Coronary artery (tissue), 2 donors: ENCODE data around the gene NNMT.

Experiments used
- DNase-seq: peaks from one replicate; pipeline ENCODE4 v3.0.0-alpha.2; 2017; ENCODE audit warnings: low spot score
- H3K27ac ChIP-seq, 2 donors: fragments of 200-600 bp; sonication (generic); one replicate each; pipeline ENCODE4 v1.5.1; 2016 to 2019
- H3K4me3 ChIP-seq: fragments of 200-600 bp; sonication (generic); 2 replicates; pipeline ENCODE4 v1.5.1; 2016; ENCODE audit warnings: mild to moderate bottlenecking, moderate library complexity
- CTCF ChIP-seq: fragments of 200-600 bp; sonication (generic); IDR thresholded peaks from one replicate; pipeline ENCODE4 v1.5.1; 2019; ENCODE audit warnings: antibody characterized with exemption

Gene NNMT

GRCh38 chr11:114358716-114359115 is 62.5 kb downstream of the NNMT start:
- Histone ChIP-seq H3K4me3 (no peak overlapping the region), H3K27ac (no peak overlapping the region)
- TF ChIP-seq CTCF = no peak
- DNase-seq = no peak

- DNase-seq = no peak
- Histone ChIP-seq H3K27ac (no peak overlapping the region), H3K4me3 (no peak overlapping the region)
- no peak for TF ChIP-seq CTCF
Measured at GRCh38 chr11:114359342-114359741, 63.1 kb downstream of the NNMT start.

GRCh38 chr11:114362326-114362725 is 66.1 kb downstream of the NNMT start:
- Histone ChIP-seq H3K4me3 (no peak overlapping the region), H3K27ac (no peak overlapping the region)
- no peak for DNase-seq
- TF ChIP-seq CTCF = no peak

GRCh38 chr11:114362958-114363357 is 66.8 kb downstream of the NNMT start:
- no peak for DNase-seq
- no peak overlapping the region for H3K27ac ChIP-seq
- TF ChIP-seq CTCF = no peak

More at GRCh38 chr11:114362958-114363357, 66.8 kb downstream of the NNMT start:
- H3K4me3 ChIP-seq = no peak overlapping the region
